Measurements from ENCODE around the gene RFLNA.

DNA sequence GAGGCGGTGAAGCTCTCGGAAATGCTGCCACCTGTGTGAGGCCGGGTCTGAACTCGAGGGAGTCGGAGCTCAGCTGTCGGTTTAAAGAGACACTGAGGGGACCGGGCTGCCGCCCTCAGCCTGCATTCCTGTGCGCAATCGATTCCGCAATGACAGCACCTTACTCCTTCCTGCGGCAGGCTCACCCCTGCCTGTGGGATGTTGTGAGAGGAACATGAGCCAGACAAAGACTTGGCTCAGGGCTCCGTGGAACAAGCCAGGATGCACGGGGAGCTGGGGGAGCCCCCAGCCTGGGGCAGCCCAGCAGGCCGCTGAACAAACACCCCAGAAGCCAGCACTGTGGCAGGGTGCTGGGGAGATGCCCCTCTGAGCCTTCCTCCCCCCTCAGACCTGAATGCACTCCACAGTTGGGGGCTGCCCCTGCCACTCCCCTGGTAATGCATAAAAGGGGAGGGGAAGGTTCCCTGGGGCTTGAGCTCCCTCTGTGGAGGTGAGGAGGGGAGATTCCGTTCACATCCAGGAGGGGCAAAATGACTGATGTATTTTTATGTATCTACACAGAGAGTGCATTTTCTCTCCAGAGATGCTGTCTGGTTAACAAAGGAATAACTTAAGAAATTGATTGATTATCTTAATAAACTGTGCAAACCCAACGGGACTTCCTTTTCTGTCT lies 20.6 kb downstream of the RFLNA start:
- TF ChIP-seq, protein P1, sequence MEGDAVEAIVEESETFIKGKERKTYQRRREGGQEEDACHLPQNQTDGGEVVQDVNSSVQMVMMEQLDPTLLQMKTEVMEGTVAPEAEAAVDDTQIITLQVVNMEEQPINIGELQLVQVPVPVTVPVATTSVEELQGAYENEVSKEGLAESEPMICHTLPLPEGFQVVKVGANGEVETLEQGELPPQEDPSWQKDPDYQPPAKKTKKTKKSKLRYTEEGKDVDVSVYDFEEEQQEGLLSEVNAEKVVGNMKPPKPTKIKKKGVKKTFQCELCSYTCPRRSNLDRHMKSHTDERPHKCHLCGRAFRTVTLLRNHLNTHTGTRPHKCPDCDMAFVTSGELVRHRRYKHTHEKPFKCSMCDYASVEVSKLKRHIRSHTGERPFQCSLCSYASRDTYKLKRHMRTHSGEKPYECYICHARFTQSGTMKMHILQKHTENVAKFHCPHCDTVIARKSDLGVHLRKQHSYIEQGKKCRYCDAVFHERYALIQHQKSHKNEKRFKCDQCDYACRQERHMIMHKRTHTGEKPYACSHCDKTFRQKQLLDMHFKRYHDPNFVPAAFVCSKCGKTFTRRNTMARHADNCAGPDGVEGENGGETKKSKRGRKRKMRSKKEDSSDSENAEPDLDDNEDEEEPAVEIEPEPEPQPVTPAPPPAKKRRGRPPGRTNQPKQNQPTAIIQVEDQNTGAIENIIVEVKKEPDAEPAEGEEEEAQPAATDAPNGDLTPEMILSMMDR (conservative IDR thresholded peaks at IDR 0.05; ENCODE audit: low read length): no peak
- TF ChIP-seq EZH2phosphoT487 (IDR thresholded peaks at IDR 0.05; ENCODE audit: borderline replicate concordance, low read depth, low read length): no peak
